A549 (cell line): ENCODE data around the gene MCTP2.

Experiments
- BHLHE40 ChIP-seq: IDR thresholded peaks from 2 replicates; pipeline ENCODE4 v1.6.1; 2012; ENCODE audit warnings: low read depth, low read length, inconsistent platforms
- CTCF ChIP-seq: fragments of >200 bp; sonication (Bioruptor Twin); formaldehyde crosslinking; IDR thresholded peaks from 3 replicates; pipeline ENCODE4 v1.5.1; 2016
- EP300 ChIP-seq, 2 experiments: fragments of >200 bp; sonication (Bioruptor Twin); formaldehyde crosslinking; IDR thresholded peaks; 2 replicates in 1 of 2; 3 replicates in 1 of 2; pipeline ENCODE4 v1.6.1; 2016 to 2017
- POLR2A ChIP-seq: IDR thresholded peaks from 2 replicates; pipeline ENCODE4 v1.6.1; 2012; ENCODE audit warnings: mild to moderate bottlenecking, low read length
- RAD21 ChIP-seq, 2 experiments: fragments of >200 bp in 1 of 2; sonication (Bioruptor Twin) in 1 of 2; formaldehyde crosslinking in 1 of 2; IDR thresholded peaks in 1 of 2; conservative IDR thresholded peaks in 1 of 2; 2 replicates in 1 of 2; 3 replicates in 1 of 2; pipeline ENCODE4 v1.6.1; 2012 to 2018; ENCODE audit warnings: inconsistent platforms in 1 of 2
- REST ChIP-seq: fragments of 200-600 bp; sonication (generic); IDR thresholded peaks from 2 replicates; pipeline ENCODE4 v1.6.1; 2016; ENCODE audit warnings: antibody characterized with exemption, mild to moderate bottlenecking, moderate library complexity
- RFX5 ChIP-seq: fragments of 450-650 bp; IDR thresholded peaks from 2 replicates; pipeline ENCODE4 v1.7.1; 2014; ENCODE audit warnings: antibody characterized with exemption, mild to moderate bottlenecking, moderate library complexity
- RNF2 ChIP-seq: fragments of 200-600 bp; sonication (generic); IDR thresholded peaks from 2 replicates; pipeline ENCODE4 v1.6.1; 2016; ENCODE audit warnings: low read depth, mild to moderate bottlenecking, antibody characterized with exemption, moderate library complexity, borderline replicate concordance
- USF2 ChIP-seq: fragments of 450-650 bp; IDR thresholded peaks from 2 replicates; pipeline ENCODE4 v1.6.1; 2014; ENCODE audit warnings: antibody characterized with exemption

GRCh38 chr15:94443186-94443585, 211.8 kb downstream of the MCTP2 start:
- TF ChIP-seq CTCF (no peak), USF2 (no peak), RAD21 (conservative IDR thresholded peaks at IDR 0.05 in 1 of 2, IDR thresholded peaks at IDR 0.05 in 1 of 2) (no peak), BHLHE40 (no peak), RFX5 (no peak), EP300 (IDR thresholded peaks at IDR 0.05) (no peak), POLR2A (no peak), REST (no peak), RNF2 (no peak)
